K562 (cell line): ENCODE measurements around the gene ZNF736. TPM values are rescaled to one million over a fixed set of nuclear protein-coding genes. Genes with fewer than 3 reads are reported as not detected.

ENCODE experiments used
- ATAC-seq: fragments of 200-7000 bp; cut with Tn5 transposase; 3 replicates; pipeline ENCODE4 v1.9.1; 2020; ENCODE audit warnings: moderate library complexity
- BruUV-seq: library from RNA; stranded (reverse); fragments of 400-500 nt; replicated peaks from 2 replicates; lab custom pipeline; 2021; lab: Mats Ljungman, UMichigan
- CTCF ChIA-PET: fragments of 300-600 bp; formaldehyde crosslinking; extraction: SDS; loops from one replicate; lab custom pipeline; 2021; ENCODE audit warnings: low intra/inter-chr PET ratio; lab: Yijun Ruan, JAX
- POLR2A ChIA-PET: fragments of 300-600, 350-650 bp; sonication (Branson Sonifier 250); formaldehyde crosslinking; extraction: SDS; loops from one replicate; lab custom pipeline; 2021; ENCODE audit warnings: antibody characterized with exemption, inconsistent platforms; lab: Yijun Ruan, JAX
- DNase-seq, 4 experiments: peaks; one replicate each; pipeline versions ENCODE4 v3.0.0 to v3.0.0-alpha.2; 2011 to 2018; ENCODE audit warnings: low spot score in 3 of 4, mixed read lengths in 3 of 4; ENCODE audit errors: extremely low read depth in 1 of 4
- FAIRE-seq: peaks from 2 replicates; lab custom pipeline; 2011; peaks lifted over from hg19 to GRCh38; lab: Jason Lieb, UNC
- H2AFZ ChIP-seq: 2 replicates; pipeline ENCODE4 v1.6.0; 2011; ENCODE audit warnings: low read depth, low read length, control low read depth, inconsistent platforms
- H3K27ac ChIP-seq: fragments of 200-600 bp; 3 replicates; pipeline ENCODE4 v1.8.0; 2011; ENCODE audit warnings: low read depth, mild to moderate bottlenecking, control low read depth, inconsistent platforms, low read length, moderate library complexity, mixed read lengths; ENCODE audit errors: extremely low read depth
- H3K27me3 ChIP-seq, 2 experiments: fragments of 300-600 bp in 1 of 2; 2 replicates in 1 of 2; 3 replicates in 1 of 2; pipeline versions ENCODE4 v1.6.0 to v1.8.0; 2011; ENCODE audit warnings: inconsistent platforms in 2 of 2, low read length in 2 of 2, mild to moderate bottlenecking in 1 of 2, mixed read lengths in 1 of 2, moderate library complexity in 1 of 2; ENCODE audit not compliant: control insufficient read depth in 2 of 2, insufficient read depth in 2 of 2
- H3K36me3 ChIP-seq: fragments of 300-600 bp; 3 replicates; pipeline ENCODE4 v1.8.0; 2011; ENCODE audit warnings: mild to moderate bottlenecking, low read length, inconsistent platforms; ENCODE audit not compliant: control insufficient read depth, insufficient read depth
- H3K4me1 ChIP-seq, 2 experiments: fragments of 200-600 bp in 1 of 2; replicated peaks in 1 of 2; 2 replicates in 1 of 2; 3 replicates in 1 of 2; pipeline versions ENCODE4 v1.5.1 to v1.8.0; 2011; ENCODE audit warnings: inconsistent platforms in 2 of 2, low read length in 2 of 2, mild to moderate bottlenecking in 1 of 2, mixed read lengths in 1 of 2, moderate library complexity in 1 of 2; ENCODE audit not compliant: control insufficient read depth in 2 of 2, insufficient read depth in 2 of 2
- H3K4me2 ChIP-seq: 2 replicates; pipeline ENCODE4 v1.6.1; 2011; ENCODE audit warnings: low read length, control low read depth, inconsistent platforms, mixed read lengths; ENCODE audit not compliant: insufficient read depth
- H3K4me3 ChIP-seq: fragments of 200-600 bp; sonication (generic), shearing (Covaris generic); 2 replicates; pipeline ENCODE4 v1.5.1; 2016; ENCODE audit warnings: control low read depth, inconsistent platforms
- H3K79me2 ChIP-seq: fragments of 200-600 bp; 3 replicates; pipeline ENCODE4 v1.8.0; 2011; ENCODE audit warnings: low read length, inconsistent platforms; ENCODE audit not compliant: control insufficient read depth, insufficient read depth
- H3K9ac ChIP-seq, 2 experiments: 2 replicates each; pipeline versions ENCODE4 v1.6.0 to v1.6.1; 2011; ENCODE audit warnings: low read depth in 2 of 2, low read length in 2 of 2, control low read depth in 1 of 2, inconsistent platforms in 1 of 2, mild to moderate bottlenecking in 1 of 2, mixed read lengths in 1 of 2; ENCODE audit not compliant: insufficient read depth in 1 of 2
- H3K9me1 ChIP-seq: one replicate; pipeline ENCODE4 v1.6.0; 2011; ENCODE audit warnings: inconsistent platforms, mild to moderate bottlenecking, low read length, moderate library complexity; ENCODE audit not compliant: control insufficient read depth, insufficient read depth
- H3K9me3 ChIP-seq: replicated peaks from 2 replicates; pipeline ENCODE4 v1.5.1; 2011; ENCODE audit warnings: low read depth, low read length, inconsistent platforms; ENCODE audit not compliant: control insufficient read depth, insufficient read depth
- H4K20me1 ChIP-seq: replicated peaks from 2 replicates; pipeline ENCODE4 v1.6.1; 2011; ENCODE audit warnings: low read length, inconsistent platforms, mixed read lengths; ENCODE audit not compliant: control insufficient read depth, insufficient read depth
- CHCHD3 ChIP-seq: fragments of 250-450 bp; sonication (Bioruptor Pico); IDR thresholded peaks from 2 replicates; pipeline ENCODE4 v2.1.2; 2022; ENCODE audit warnings: mild to moderate bottlenecking
- DACH1 ChIP-seq: fragments of 450-650 bp; IDR thresholded peaks from 2 replicates; pipeline ENCODE4 v1.6.1; 2018; ENCODE audit not compliant: partially characterized antibody
- ETS2 ChIP-seq: IDR thresholded peaks from 2 replicates; pipeline ENCODE4 v1.6.1; 2016; ENCODE audit warnings: borderline replicate concordance, missing genetic modification characterization, mild to moderate bottlenecking, moderate library complexity, missing compliant biosample characterization; ENCODE audit not compliant: poor library complexity, severe bottlenecking
- HEY1 ChIP-seq: fragments of 250-450 bp; sonication (Bioruptor Pico); IDR thresholded peaks from 2 replicates; pipeline ENCODE4 v1.5.0; 2020; ENCODE audit warnings: mild to moderate bottlenecking, moderate library complexity, borderline replicate concordance
- NFIX ChIP-seq: fragments of 250-450 bp; sonication (Bioruptor Pico); IDR thresholded peaks from 2 replicates; pipeline ENCODE4 v1.4.0; 2020; ENCODE audit warnings: low read depth, mild to moderate bottlenecking, moderate library complexity
- NR1H2 ChIP-seq: sonication (generic); formaldehyde crosslinking; IDR thresholded peaks from 2 replicates; pipeline ENCODE4 v1.4.0; 2020; ENCODE audit warnings: mild to moderate bottlenecking, missing genetic modification reagents
- TAF7 ChIP-seq: fragments of 450-650 bp; IDR thresholded peaks from 2 replicates; pipeline ENCODE4 v1.6.1; 2016; ENCODE audit warnings: missing genetic modification characterization, missing compliant biosample characterization
- XRCC4 ChIP-seq: IDR thresholded peaks from one replicate; pipeline ENCODE4 v1.6.1; 2011; ENCODE audit not compliant: insufficient read depth, insufficient read length; ENCODE audit errors: extremely low read depth
- ZNF561 ChIP-seq: fragments of 450-650 bp; formaldehyde crosslinking; conservative IDR thresholded peaks from 2 replicates; pipeline ENCODE4 v1.4.0; 2020; ENCODE audit warnings: mild to moderate bottlenecking, moderate library complexity
- WGBS: fragments of 100-300 bp; shearing (Covaris generic); methylation state at CpG from one replicate; pipeline ENCODE4 v1.1.6; 2016; ENCODE audit warnings: low coverage, mixed read lengths; ENCODE audit not compliant: insufficient coverage; ENCODE audit errors: missing lambda C conversion rate; 5-methylcytosine and 5-hydroxymethylcytosine counted together
- in situ Hi-C: fragments of 300-500 bp; cut with MboI; formaldehyde crosslinking; loops from 4 replicates; pipeline ENCODE4 v1.15.0; 2018; ENCODE audit warnings: inconsistent platforms, mixed read lengths
- intact Hi-C: fragments of 100-400 bp; cut with micrococcal nuclease; formaldehyde crosslinking; loops from 2 replicates; pipeline ENCODE4 v1.14.2; 2022
- polyA plus RNA-seq, 8 experiments: library from polyadenylated mRNA; depleted of rRNA in 4 of 8; stranded (reverse) in 5 of 8; unstranded in 3 of 8; fragments of >200 nt; fragmentation: Nextera tagmentation in 2 of 8; fragmentation: Illumina TruSeq in 1 of 8; extraction: Ambion mirVana in 2 of 8; extraction: Trizol in 1 of 8; gene quantifications; 2 replicates each; pipeline versions ENCODE4 v1.2.1 to v1.2.3, GENCODE V29; 2011 to 2014; ENCODE audit warnings: inconsistent platforms in 1 of 8, missing spikeins in 1 of 8
- total RNA-seq, 7 experiments: library from RNA; depleted of rRNA in 6 of 7; stranded (reverse); fragments of >200 nt in 6 of 7; fragmentation: Illumina TruSeq in 2 of 7; extraction: Trizol in 2 of 7; gene quantifications; 2 replicates each; pipeline versions ENCODE4 v1.2.1 to v1.2.3, GENCODE V29; 2011 to 2021; ENCODE audit warnings: low replicate concordance in 1 of 7

Gene ZNF736
- total and polyA plus RNA-seq, 9 of the 15 experiments (the other 6 are each of a cell fraction or from before 2014, with no cell fraction given): 2.7 to 15.6 (median 7.6) TPM

DNA sequence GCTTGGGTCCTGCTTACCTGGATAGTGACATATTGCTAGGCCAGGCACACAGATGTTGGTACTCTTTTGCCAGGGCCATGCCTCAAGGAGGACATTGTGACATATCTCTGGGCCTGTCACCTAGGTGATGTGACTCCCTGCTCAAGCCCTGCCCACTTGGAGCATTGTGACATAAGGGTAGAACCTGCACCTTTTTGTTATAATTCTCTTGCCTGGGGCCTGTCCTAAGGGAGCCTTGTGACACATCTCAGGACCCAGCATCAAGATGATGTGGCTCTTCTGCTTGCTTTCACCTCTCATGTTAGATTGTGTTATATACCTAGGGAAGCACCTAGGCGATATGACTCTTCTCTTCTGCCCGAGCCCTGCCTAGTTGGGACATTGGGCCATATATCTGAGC lies 57.4 kb downstream of the ZNF736 start:
- FAIRE-seq: no peak
- no peaks in the 10 kb centered on the region for H3K79me2 ChIP-seq
- H3K9ac ChIP-seq: no peak overlapping the region
- no peak overlapping the region for H2AFZ ChIP-seq
- no peak overlapping the region for H3K27ac ChIP-seq
- WGBS: 0% methylated on average over 2 of the region's 2 CpGs
- H4K20me1 ChIP-seq: no peaks in the 10 kb centered on the region
- no peak for ATAC-seq
- intact Hi-C loops: no loop called here
- no peak for DNase-seq
- TF ChIP-seq XRCC4: no peak
- TF ChIP-seq TAF7 (tag): no peak
- no peak for TF ChIP-seq HEY1
- no peak for TF ChIP-seq ETS2 (tag)
- no peak for TF ChIP-seq CHCHD3 (CRISPR knock-in tag)
- no peak for TF ChIP-seq DACH1
- no peak for TF ChIP-seq ZNF561 (CRISPR knock-in tag)
- no peak for TF ChIP-seq NR1H2 (CRISPR knock-in tag)
- no peak for TF ChIP-seq NFIX (CRISPR knock-in tag)
- TF ChIP-seq, all 486 proteins: peak for 0
- no peaks in the 10 kb centered on the region for H3K4me1 ChIP-seq
- ChIA-PET CTCF (no interaction called here), POLR2A (no interaction called here)
- in situ Hi-C loops: no loop called here
- H3K9me3 ChIP-seq: no peaks in the 10 kb centered on the region
- H3K9me1 ChIP-seq: no peaks in the 10 kb centered on the region
- H3K27me3 ChIP-seq: no peaks in the 10 kb centered on the region
- no TSS peak for BruUV-seq
- no peaks in the 10 kb centered on the region for H3K36me3 ChIP-seq
- H3K4me3 ChIP-seq: no peak overlapping the region
- H3K4me2 ChIP-seq: no peak overlapping the region
